K562 (cell line): ENCODE measurements around the gene TMIGD1. TPM values are rescaled to one million over a fixed set of nuclear protein-coding genes. Genes with fewer than 3 reads are reported as not detected.
A peak's percentile ranks its signal among the peaks of the same experiment; 100 is the strongest.

Experiments
- BRD4 ChIP-seq: fragments of 200-600 bp; sonication (generic); IDR thresholded peaks from 2 replicates; pipeline ENCODE4 v1.6.1; 2017; ENCODE audit warnings: inconsistent platforms
- HMG20A ChIP-seq: fragments of 450-650 bp; formaldehyde crosslinking; conservative IDR thresholded peaks from 2 replicates; pipeline ENCODE4 v1.4.0; 2020; ENCODE audit warnings: mild to moderate bottlenecking, mixed read lengths
- NCOA6 ChIP-seq: fragments of 450-650 bp; IDR thresholded peaks from 2 replicates; pipeline ENCODE4 v1.6.1; 2017; ENCODE audit warnings: mild to moderate bottlenecking
- ZBTB1 ChIP-seq: sonication (generic); formaldehyde crosslinking; IDR thresholded peaks from 2 replicates; pipeline ENCODE4 v1.8.1; 2023; ENCODE audit warnings: missing genetic modification reagents, low read depth, mild to moderate bottlenecking, borderline replicate concordance
- ZNF253 ChIP-seq: fragments of 250-450 bp; sonication (Bioruptor Pico); conservative IDR thresholded peaks from 2 replicates; pipeline ENCODE4 v1.6.1; 2021; ENCODE audit warnings: mild to moderate bottlenecking
- polyA plus RNA-seq, 8 experiments: library from polyadenylated mRNA; depleted of rRNA in 4 of 8; stranded (reverse) in 5 of 8; unstranded in 3 of 8; fragments of >200 nt; fragmentation: Nextera tagmentation in 2 of 8; fragmentation: Illumina TruSeq in 1 of 8; extraction: Ambion mirVana in 2 of 8; extraction: Trizol in 1 of 8; gene quantifications; 2 replicates each; pipeline versions ENCODE4 v1.2.1 to v1.2.3, GENCODE V29; 2011 to 2014; ENCODE audit warnings: inconsistent platforms in 1 of 8, missing spikeins in 1 of 8
- total RNA-seq, 7 experiments: library from RNA; depleted of rRNA in 6 of 7; stranded (reverse); fragments of >200 nt in 6 of 7; fragmentation: Illumina TruSeq in 2 of 7; extraction: Trizol in 2 of 7; gene quantifications; 2 replicates each; pipeline versions ENCODE4 v1.2.1 to v1.2.3, GENCODE V29; 2011 to 2021; ENCODE audit warnings: low replicate concordance in 1 of 7
- TF ChIP-seq, protein P1 (sequence below): fragments of 450-650 bp; IDR thresholded peaks from 2 replicates; pipeline ENCODE4 v1.6.1; 2017; ENCODE audit warnings: antibody characterized with exemption, mild to moderate bottlenecking
- TF ChIP-seq, protein P2 (sequence below), 2 experiments: fragments of 450-650 bp; formaldehyde crosslinking in 1 of 2; IDR thresholded peaks; 2 replicates each; pipeline versions ENCODE4 v1.4.0 to v1.6.1; 2014 to 2020; ENCODE audit warnings: mild to moderate bottlenecking in 2 of 2, borderline replicate concordance in 1 of 2, low read depth in 1 of 2

Gene TMIGD1
- total and polyA plus RNA-seq, 9 of the 15 experiments (the other 6 are each of a cell fraction or from before 2014, with no cell fraction given): not detected

GRCh38 chr17:30379303-30379902 is 45.5 kb upstream of the TMIGD1 start (continued):
- TF ChIP-seq, protein P1, sequence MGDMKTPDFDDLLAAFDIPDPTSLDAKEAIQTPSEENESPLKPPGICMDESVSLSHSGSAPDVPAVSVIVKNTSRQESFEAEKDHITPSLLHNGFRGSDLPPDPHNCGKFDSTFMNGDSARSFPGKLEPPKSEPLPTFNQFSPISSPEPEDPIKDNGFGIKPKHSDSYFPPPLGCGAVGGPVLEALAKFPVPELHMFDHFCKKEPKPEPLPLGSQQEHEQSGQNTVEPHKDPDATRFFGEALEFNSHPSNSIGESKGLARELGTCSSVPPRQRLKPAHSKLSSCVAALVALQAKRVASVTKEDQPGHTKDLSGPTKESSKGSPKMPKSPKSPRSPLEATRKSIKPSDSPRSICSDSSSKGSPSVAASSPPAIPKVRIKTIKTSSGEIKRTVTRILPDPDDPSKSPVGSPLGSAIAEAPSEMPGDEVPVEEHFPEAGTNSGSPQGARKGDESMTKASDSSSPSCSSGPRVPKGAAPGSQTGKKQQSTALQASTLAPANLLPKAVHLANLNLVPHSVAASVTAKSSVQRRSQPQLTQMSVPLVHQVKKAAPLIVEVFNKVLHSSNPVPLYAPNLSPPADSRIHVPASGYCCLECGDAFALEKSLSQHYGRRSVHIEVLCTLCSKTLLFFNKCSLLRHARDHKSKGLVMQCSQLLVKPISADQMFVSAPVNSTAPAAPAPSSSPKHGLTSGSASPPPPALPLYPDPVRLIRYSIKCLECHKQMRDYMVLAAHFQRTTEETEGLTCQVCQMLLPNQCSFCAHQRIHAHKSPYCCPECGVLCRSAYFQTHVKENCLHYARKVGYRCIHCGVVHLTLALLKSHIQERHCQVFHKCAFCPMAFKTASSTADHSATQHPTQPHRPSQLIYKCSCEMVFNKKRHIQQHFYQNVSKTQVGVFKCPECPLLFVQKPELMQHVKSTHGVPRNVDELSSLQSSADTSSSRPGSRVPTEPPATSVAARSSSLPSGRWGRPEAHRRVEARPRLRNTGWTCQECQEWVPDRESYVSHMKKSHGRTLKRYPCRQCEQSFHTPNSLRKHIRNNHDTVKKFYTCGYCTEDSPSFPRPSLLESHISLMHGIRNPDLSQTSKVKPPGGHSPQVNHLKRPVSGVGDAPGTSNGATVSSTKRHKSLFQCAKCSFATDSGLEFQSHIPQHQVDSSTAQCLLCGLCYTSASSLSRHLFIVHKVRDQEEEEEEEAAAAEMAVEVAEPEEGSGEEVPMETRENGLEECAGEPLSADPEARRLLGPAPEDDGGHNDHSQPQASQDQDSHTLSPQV: 0 out of 2 replicates have a peak, but pooled peaks have one; percentile 17
- TF ChIP-seq HMG20A (CRISPR knock-in tag) (no peak), BRD4 (0 out of 2 replicates have a peak, but pooled peaks have one; percentile 32), ZBTB1 (no peak), NCOA6 (peak; percentile 52; the same call in 1 of the 2 replicates), ZNF253 (CRISPR knock-in tag) (no peak)
- TF ChIP-seq, protein P2, sequence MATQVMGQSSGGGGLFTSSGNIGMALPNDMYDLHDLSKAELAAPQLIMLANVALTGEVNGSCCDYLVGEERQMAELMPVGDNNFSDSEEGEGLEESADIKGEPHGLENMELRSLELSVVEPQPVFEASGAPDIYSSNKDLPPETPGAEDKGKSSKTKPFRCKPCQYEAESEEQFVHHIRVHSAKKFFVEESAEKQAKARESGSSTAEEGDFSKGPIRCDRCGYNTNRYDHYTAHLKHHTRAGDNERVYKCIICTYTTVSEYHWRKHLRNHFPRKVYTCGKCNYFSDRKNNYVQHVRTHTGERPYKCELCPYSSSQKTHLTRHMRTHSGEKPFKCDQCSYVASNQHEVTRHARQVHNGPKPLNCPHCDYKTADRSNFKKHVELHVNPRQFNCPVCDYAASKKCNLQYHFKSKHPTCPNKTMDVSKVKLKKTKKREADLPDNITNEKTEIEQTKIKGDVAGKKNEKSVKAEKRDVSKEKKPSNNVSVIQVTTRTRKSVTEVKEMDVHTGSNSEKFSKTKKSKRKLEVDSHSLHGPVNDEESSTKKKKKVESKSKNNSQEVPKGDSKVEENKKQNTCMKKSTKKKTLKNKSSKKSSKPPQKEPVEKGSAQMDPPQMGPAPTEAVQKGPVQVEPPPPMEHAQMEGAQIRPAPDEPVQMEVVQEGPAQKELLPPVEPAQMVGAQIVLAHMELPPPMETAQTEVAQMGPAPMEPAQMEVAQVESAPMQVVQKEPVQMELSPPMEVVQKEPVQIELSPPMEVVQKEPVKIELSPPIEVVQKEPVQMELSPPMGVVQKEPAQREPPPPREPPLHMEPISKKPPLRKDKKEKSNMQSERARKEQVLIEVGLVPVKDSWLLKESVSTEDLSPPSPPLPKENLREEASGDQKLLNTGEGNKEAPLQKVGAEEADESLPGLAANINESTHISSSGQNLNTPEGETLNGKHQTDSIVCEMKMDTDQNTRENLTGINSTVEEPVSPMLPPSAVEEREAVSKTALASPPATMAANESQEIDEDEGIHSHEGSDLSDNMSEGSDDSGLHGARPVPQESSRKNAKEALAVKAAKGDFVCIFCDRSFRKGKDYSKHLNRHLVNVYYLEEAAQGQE (IDR thresholded peaks at IDR 0.05; ENCODE audit: borderline replicate concordance): no peak
- TF ChIP-seq, protein P2 (CRISPR knock-in tag; IDR thresholded peaks at IDR 0.05; ENCODE audit: low read depth): 0 out of 2 replicates have a peak, but pooled peaks have one; percentile 16
